Psoas muscle (tissue), 8 donors: ENCODE results near the gene NLRC5. TPM values are rescaled to one million over a fixed set of nuclear protein-coding genes. Genes with fewer than 3 reads are reported as not detected.

ENCODE experiments used
- ATAC-seq, 4 donors: fragments of 200-7000 bp; cut with Tn5 transposase; one replicate each; pipeline ENCODE4 v1.9.1; 2020; ENCODE audit warnings: moderate library complexity in 3 of 4, mild to moderate bottlenecking in 2 of 4
- DNase-seq, 2 donors: peaks; one replicate each; pipeline ENCODE4 v3.0.0-alpha.2; 2020
- H3K27ac ChIP-seq: fragments of 200-600 bp; one replicate; pipeline ENCODE4 v1.8.0; 2022
- H3K27me3 ChIP-seq, 3 donors: fragments of 200-600 bp in 1 of 3; one replicate each; pipeline versions ENCODE4 v1.6.1 to v1.8.0; 2013 to 2022; ENCODE audit warnings: low read length in 2 of 3, mild to moderate bottlenecking in 2 of 3, moderate library complexity in 1 of 3; ENCODE audit not compliant: insufficient read depth in 3 of 3
- H3K36me3 ChIP-seq, 2 donors: fragments of 200-600 bp in 1 of 2; one replicate each; pipeline versions ENCODE4 v1.6.1 to v1.8.0; 2013 to 2022; ENCODE audit warnings: low read depth in 1 of 2, mild to moderate bottlenecking in 1 of 2, moderate library complexity in 1 of 2; ENCODE audit not compliant: insufficient read depth in 1 of 2
- H3K4me1 ChIP-seq: fragments of 200-600 bp; one replicate; pipeline ENCODE4 v1.8.0; 2022
- H3K4me3 ChIP-seq: fragments of 200-600 bp; one replicate; pipeline ENCODE4 v1.8.0; 2022; ENCODE audit warnings: mild to moderate bottlenecking
- H3K9me3 ChIP-seq: fragments of 200-600 bp; one replicate; pipeline ENCODE4 v1.8.0; 2022
- WGBS, 3 donors: extraction: QIAGEN DNeasy Blood & Tissue Kit; methylation state at CpG; one replicate each; pipeline versions ENCODE4 v1.1.6 to v1.1.7; 2013; 5-methylcytosine and 5-hydroxymethylcytosine counted together
- intact Hi-C, 2 donors: fragments of 100-400 bp; cut with DNase I; formaldehyde crosslinking; loops; one replicate each; pipeline versions ENCODE4 v1.11.0 to v1.14.2; 2022
- polyA plus RNA-seq, 3 donors: library from polyadenylated mRNA; stranded (reverse); fragments of 200-250 nt; gene quantifications; one replicate each; pipeline ENCODE4 v1.2.3, GENCODE V29; 2013
- total RNA-seq, 4 donors: library from RNA; stranded (reverse); fragmentation: NEBNext Ultra II Directional in 2 of 4; extraction: Animal tissue kit (Norgen Biotek cat#: 25700) in 2 of 4; gene quantifications; one replicate each; pipeline versions ENCODE4 v1.2.1 to v1.2.4, GENCODE V29; 2021 to 2023
- TF ChIP-seq, protein P1 (sequence below): fragments of 200-600 bp; IDR thresholded peaks from one replicate; pipeline ENCODE4 v1.8.0; 2022; ENCODE audit warnings: antibody characterized with exemption
- donor health status: healthy with polysubstance abuse.
- donor health status: DM: no; HTN: no; CAD: no; lungs with moderate emphysema.
- donor health status: Bipolar disorder and iron deficiency.
- donor health status: healthy.
- donor health status: DM: yes; HTN: yes; CAD: no.
- donor health status: DM: no; HTN: no; CAD: no.
- donor health status: DM: no; HTN: no; CAD: no.
- donor health status: DM: yes; HTN: yes; CAD: no.

Gene NLRC5
- total and polyA plus RNA-seq, 7 donors, result 2.3 to 13.6 (median 6.4) TPM

DNA sequence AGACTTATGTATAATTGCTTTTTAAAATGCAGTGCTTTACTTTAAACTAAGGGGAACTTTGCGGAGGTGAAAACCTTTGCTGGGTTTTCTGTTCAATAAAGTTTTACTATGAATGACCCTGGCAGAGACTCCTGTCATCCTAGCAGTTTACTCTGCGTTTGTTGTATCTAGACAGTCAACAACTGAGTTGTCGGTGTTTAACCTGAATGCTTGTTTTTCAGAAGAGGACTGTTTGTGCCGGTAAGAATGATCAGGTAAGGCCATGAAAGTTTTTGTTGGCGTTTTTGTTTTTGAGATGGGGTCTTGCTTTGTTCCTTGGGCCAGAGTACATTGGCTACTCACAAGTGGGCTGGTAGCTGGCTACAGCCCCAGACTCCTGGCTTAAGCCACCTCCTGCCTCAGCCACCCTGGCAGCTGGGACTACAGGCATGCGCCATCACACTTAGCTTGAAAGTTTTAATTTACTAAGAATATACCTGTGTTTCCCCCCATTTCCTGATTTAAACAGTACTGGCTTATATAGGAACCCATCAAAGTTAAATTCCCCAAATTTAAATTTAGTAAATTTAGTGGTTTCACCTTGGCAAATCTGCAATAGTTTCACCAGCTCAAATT lies 45.5 kb upstream of the NLRC5 start:
- TF ChIP-seq, protein P1, sequence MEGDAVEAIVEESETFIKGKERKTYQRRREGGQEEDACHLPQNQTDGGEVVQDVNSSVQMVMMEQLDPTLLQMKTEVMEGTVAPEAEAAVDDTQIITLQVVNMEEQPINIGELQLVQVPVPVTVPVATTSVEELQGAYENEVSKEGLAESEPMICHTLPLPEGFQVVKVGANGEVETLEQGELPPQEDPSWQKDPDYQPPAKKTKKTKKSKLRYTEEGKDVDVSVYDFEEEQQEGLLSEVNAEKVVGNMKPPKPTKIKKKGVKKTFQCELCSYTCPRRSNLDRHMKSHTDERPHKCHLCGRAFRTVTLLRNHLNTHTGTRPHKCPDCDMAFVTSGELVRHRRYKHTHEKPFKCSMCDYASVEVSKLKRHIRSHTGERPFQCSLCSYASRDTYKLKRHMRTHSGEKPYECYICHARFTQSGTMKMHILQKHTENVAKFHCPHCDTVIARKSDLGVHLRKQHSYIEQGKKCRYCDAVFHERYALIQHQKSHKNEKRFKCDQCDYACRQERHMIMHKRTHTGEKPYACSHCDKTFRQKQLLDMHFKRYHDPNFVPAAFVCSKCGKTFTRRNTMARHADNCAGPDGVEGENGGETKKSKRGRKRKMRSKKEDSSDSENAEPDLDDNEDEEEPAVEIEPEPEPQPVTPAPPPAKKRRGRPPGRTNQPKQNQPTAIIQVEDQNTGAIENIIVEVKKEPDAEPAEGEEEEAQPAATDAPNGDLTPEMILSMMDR, result no peak
- Histone ChIP-seq H3K9me3 (no peaks in the 10 kb centered on the region), H3K4me1 (no peaks in the 10 kb centered on the region), H3K27ac (no peak overlapping the region), H3K4me3 (no peak overlapping the region), H3K36me3 (peaks cover 24 to 91% of the 10 kb centered on the region in 2 donors), H3K27me3 (no peaks in the 10 kb centered on the region)
- ATAC-seq, result no peak
- 69 to 78% (median 75%) methylated on average over 6 of the region's 6 CpGs for WGBS, 3 donors
- intact Hi-C loops, result no loop called here
- DNase-seq, result no peak

DNA sequence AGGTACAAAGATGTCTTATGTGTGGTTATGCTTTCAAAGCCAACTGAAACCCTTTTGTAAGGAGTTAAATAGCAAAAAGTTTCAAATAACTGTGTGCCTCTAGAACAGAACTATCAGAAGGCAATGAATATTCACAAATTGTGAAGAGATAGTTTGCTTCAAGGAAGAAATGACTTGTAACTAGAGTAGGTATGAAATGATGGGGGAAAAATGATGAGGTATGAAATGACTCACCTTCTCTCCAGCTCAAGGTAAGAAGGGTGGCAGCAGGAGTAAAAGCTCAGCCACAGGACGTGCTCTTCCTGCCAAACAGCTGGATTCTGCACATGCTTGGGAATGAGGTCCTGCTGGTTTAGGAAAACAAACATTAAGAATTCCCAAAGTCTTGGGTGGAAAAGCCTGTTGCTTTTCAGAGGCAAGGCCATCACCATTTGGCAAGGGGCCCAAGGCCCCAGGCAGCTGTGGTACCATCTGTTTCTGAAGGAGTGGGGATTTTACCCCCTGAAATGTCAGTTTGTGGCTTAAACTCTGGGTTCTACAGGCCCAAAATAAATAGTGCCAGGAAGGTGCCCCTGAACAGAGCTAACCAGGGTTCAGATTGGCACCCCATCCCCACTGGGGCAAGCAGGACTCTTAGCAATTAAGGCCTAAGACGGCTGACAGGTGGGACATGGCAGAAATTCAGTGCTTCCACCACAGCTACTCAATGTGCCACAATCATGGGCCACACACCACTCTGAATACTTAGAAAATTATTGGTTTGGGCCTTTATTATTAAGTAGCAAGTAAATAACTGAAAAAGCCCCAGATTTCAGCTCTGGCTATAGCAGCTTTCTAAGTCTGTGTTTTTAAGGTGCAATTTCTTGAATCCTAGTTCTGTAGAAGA lies 44.2 kb upstream of the NLRC5 start:
- DNase-seq (no peak), ATAC-seq (no peak)
- Histone ChIP-seq H3K9me3 (no peaks in the 10 kb centered on the region), H3K36me3 (peaks cover 18 to 84% of the 10 kb centered on the region in 2 donors), H3K27ac (no peak overlapping the region), H3K4me1 (no peaks in the 10 kb centered on the region), H3K4me3 (no peak overlapping the region), H3K27me3 (no peaks in the 10 kb centered on the region)
- TF ChIP-seq, protein P1, result no peak
- WGBS, 3 donors, result 32 to 52% (median 47%) methylated on average over 2 of the region's 2 CpGs
- intact Hi-C loops, result no loop called here

DNA sequence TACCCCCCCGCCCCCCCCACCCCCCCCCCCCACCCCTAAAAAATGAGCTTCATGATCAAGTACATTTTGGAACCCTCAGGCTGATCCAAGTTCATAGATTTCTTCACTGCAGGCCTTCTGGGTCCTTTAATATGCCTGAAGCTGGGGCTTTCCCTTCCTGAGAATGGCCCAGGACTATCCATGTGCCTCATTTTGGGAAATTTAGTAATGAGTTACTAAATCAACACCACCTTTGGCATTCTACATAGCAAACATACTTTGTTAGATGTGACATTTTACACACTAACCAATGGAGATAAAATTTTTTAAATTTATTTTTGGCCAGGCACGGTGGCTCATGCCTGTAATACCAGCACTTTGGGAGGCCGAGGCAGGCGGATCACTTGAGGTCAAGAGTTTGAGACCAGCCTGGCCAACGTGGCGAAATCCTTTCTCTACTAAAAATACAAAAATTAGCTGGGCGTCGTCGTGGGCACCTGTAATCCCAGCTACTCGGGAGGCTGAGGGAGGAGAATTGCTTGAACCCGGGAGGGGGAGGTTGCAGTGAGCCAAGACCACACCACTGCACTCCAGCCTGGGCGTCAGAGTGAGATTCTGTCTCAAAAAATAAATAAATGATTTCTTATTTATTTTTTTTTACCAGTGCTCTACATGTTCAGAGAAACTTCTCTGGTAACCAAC lies 43.4 kb upstream of the NLRC5 start:
- 71 to 73% (median 72%) methylated on average over 12 of the region's 12 CpGs for WGBS, 3 donors
- Histone ChIP-seq H3K27ac (no peak overlapping the region), H3K27me3 (no peaks in the 10 kb centered on the region), H3K4me1 (no peaks in the 10 kb centered on the region), H3K4me3 (no peak overlapping the region), H3K9me3 (no peaks in the 10 kb centered on the region), H3K36me3 (peaks cover 18 to 76% of the 10 kb centered on the region in 2 donors)
- intact Hi-C loops, result no loop called here
- TF ChIP-seq, protein P1, result no peak
- ATAC-seq (no peak), DNase-seq (no peak)

- TF ChIP-seq, protein P1, result no peak
- no peak for DNase-seq
Observed at GRCh38 chr16:56946767-56947603, 42.4 kb upstream of the NLRC5 start.

More at GRCh38 chr16:56946767-56947603, 42.4 kb upstream of the NLRC5 start:
- intact Hi-C loops, result no loop called here
- no peaks in the 10 kb centered on the region for H3K4me1 ChIP-seq
- peaks cover 12 to 66% of the 10 kb centered on the region in 2 donors for H3K36me3 ChIP-seq
- WGBS, 3 donors, result 76 to 82% (median 80%) methylated on average over 10 of the region's 10 CpGs
- H3K9me3 ChIP-seq, result no peaks in the 10 kb centered on the region
- no peak overlapping the region for H3K4me3 ChIP-seq
- no peak overlapping the region for H3K27ac ChIP-seq
- no peaks in the 10 kb centered on the region for H3K27me3 ChIP-seq
- ATAC-seq, result no peak
